Transverse colon (tissue), 4 donors: ENCODE results near the gene IL36G. TPM values are rescaled to one million over a fixed set of nuclear protein-coding genes. Genes with fewer than 3 reads are reported as not detected.

ENCODE experiments used
- DNase-seq: peaks from one replicate; pipeline ENCODE4 v3.0.0-alpha.2; 2019
- H3K27ac ChIP-seq, 4 donors: fragments of 200-600 bp; sonication (generic); 2 replicates each; pipeline ENCODE4 v1.5.1; 2016 to 2018; ENCODE audit warnings: inconsistent platforms in 4 of 4
- H3K27me3 ChIP-seq: fragments of 200-600 bp; sonication (generic); 2 replicates; pipeline ENCODE4 v1.5.1; 2017; ENCODE audit warnings: inconsistent platforms
- H3K36me3 ChIP-seq, 4 donors: fragments of 200-600 bp; sonication (generic); 2 replicates each; pipeline ENCODE4 v1.5.1; 2017 to 2019; ENCODE audit warnings: inconsistent platforms in 4 of 4
- H3K4me1 ChIP-seq, 4 donors: fragments of 200-600 bp; sonication (generic); 2 replicates each; pipeline ENCODE4 v1.5.1; 2017 to 2020; ENCODE audit warnings: inconsistent platforms in 4 of 4
- H3K4me3 ChIP-seq, 4 donors: fragments of 200-600 bp; sonication (generic); 1 replicate in 1 of 4; 2 replicates in 3 of 4; pipeline versions ENCODE4 v1.5.1 to v1.6.1; 2017 to 2019; ENCODE audit warnings: inconsistent platforms in 4 of 4
- H3K9me3 ChIP-seq, 2 donors: fragments of 200-600 bp; sonication (generic); 2 replicates each; pipeline ENCODE4 v1.5.1; 2017 to 2019; ENCODE audit warnings: inconsistent platforms in 2 of 2
- CTCF ChIP-seq, 5 experiments: fragments of 200-600 bp in 3 of 5; fragments of 450-650 bp in 2 of 5; sonication (generic) in 3 of 5; IDR thresholded peaks; 1 replicate in 2 of 5; 2 replicates in 3 of 5; pipeline ENCODE4 v1.5.1; 2016 to 2017; ENCODE audit warnings: antibody characterized with exemption in 5 of 5, inconsistent platforms in 3 of 5, mild to moderate bottlenecking in 2 of 5, moderate library complexity in 1 of 5
- EP300 ChIP-seq: sonication (generic); formaldehyde crosslinking; IDR thresholded peaks from one replicate; pipeline ENCODE4 v1.6.1; 2017; ENCODE audit warnings: antibody characterized with exemption, low read depth
- POLR2A ChIP-seq: fragments of 450-650 bp; IDR thresholded peaks from one replicate; pipeline ENCODE4 v1.6.1; 2016; ENCODE audit warnings: antibody characterized with exemption, mild to moderate bottlenecking, moderate library complexity
- POLR2AphosphoS5 ChIP-seq, 3 donors: sonication (generic); formaldehyde crosslinking; IDR thresholded peaks; one replicate each; pipeline ENCODE4 v1.6.1; 2016; ENCODE audit warnings: antibody characterized with exemption in 3 of 3
- WGBS, 2 donors: methylation state at CpG; one replicate each; pipeline ENCODE4 v1.1.5; 2018; ENCODE audit warnings: low coverage in 1 of 2; 5-methylcytosine and 5-hydroxymethylcytosine counted together
- in situ Hi-C, 4 donors: fragments of 200-750 bp; cut with MboI; loops; one replicate each; pipeline versions ENCODE4 v1.15.0 to v1.15.1; 2017; ENCODE audit warnings: low sequenced_read_pairs in 3 of 4, low pct_ligation_motif_present in 1 of 4, low pct_unique_long_range_greater_than_20kb in 1 of 4
- intact Hi-C: fragments of 100-400 bp; cut with DNase I; formaldehyde crosslinking; loops from one replicate; pipeline ENCODE4 v1.15.1; 2023; ENCODE audit warnings: low total_unique reads
- total RNA-seq, 4 donors: library from RNA; depleted of rRNA; stranded (reverse); fragments of >200 nt; gene quantifications; one replicate each; pipeline ENCODE4 v1.1.0, GENCODE V29; 2016

IL36G gene
- total RNA-seq, 4 donors from 2014 or later = 2.8 TPM; not detected in 3

- no peak for TF ChIP-seq CTCF (IDR thresholded peaks at IDR 0.05)
- no peak for TF ChIP-seq POLR2AphosphoS5 (IDR thresholded peaks at IDR 0.05)
- no peak for TF ChIP-seq EP300
- TF ChIP-seq POLR2A = no peak
- 66 to 75% methylated on average over 4 to 8 of the region's 8 CpGs for WGBS, 2 donors
- intact Hi-C loops (no loop called here), in situ Hi-C loops (no loop called here)
- H3K4me3 ChIP-seq = no peak overlapping the region
- no peaks in the 10 kb centered on the region for H3K9me3 ChIP-seq
- H3K27ac ChIP-seq = no peak overlapping the region
- peaks cover 4% of the 10 kb centered on the region for H3K27me3 ChIP-seq
- no peaks in the 10 kb centered on the region for H3K4me1 ChIP-seq
- no peaks in the 10 kb centered on the region for H3K36me3 ChIP-seq
- DNase-seq = no peak
Observed at GRCh38 chr2:113012436-113013335, 34.9 kb downstream of the IL36G start.

- H3K36me3 ChIP-seq = no peaks in the 10 kb centered on the region
- no peaks in the 10 kb centered on the region for H3K4me1 ChIP-seq
- no peak for DNase-seq
- peaks cover 4% of the 10 kb centered on the region for H3K27me3 ChIP-seq
- 70 to 81% methylated on average over 1 to 3 of the region's 3 CpGs for WGBS, 2 donors
- no peak for TF ChIP-seq POLR2A
- H3K27ac ChIP-seq = no peak overlapping the region
- H3K9me3 ChIP-seq = no peaks in the 10 kb centered on the region
- no peak overlapping the region for H3K4me3 ChIP-seq
- intact Hi-C loops = no loop called here
- in situ Hi-C loops = no loop called here
Observed at GRCh38 chr2:113013336-113013661, 35.5 kb downstream of the IL36G start.

- in situ Hi-C loops = no loop called here
- WGBS, 2 donors = 83 to 100% methylated on average over 2 of the region's 2 CpGs
- TF ChIP-seq POLR2A = no peak
- TF ChIP-seq EP300 = no peak
- no peak for TF ChIP-seq POLR2AphosphoS5 (IDR thresholded peaks at IDR 0.05)
- TF ChIP-seq CTCF (IDR thresholded peaks at IDR 0.05) = no peak
- no peak overlapping the region for H3K4me3 ChIP-seq
- intact Hi-C loops = no loop called here
- H3K4me1 ChIP-seq = no peaks in the 10 kb centered on the region
- DNase-seq = no peak
- H3K36me3 ChIP-seq = no peaks in the 10 kb centered on the region
- H3K27ac ChIP-seq = no peak overlapping the region
- peaks cover 4% of the 10 kb centered on the region for H3K27me3 ChIP-seq
- H3K9me3 ChIP-seq = no peaks in the 10 kb centered on the region
Observed at GRCh38 chr2:113014067-113014466, 36.3 kb downstream of the IL36G start.

GRCh38 chr2:113015042-113015441 lies 37.2 kb downstream of the IL36G start:
- Histone ChIP-seq H3K27ac (no peak overlapping the region), H3K36me3 (no peaks in the 10 kb centered on the region), H3K27me3 (peaks cover 4% of the 10 kb centered on the region), H3K4me1 (no peaks in the 10 kb centered on the region), H3K4me3 (no peak overlapping the region), H3K9me3 (no peaks in the 10 kb centered on the region)
- intact Hi-C loops = no loop called here
- no peak for TF ChIP-seq POLR2A
- no peak for TF ChIP-seq CTCF (IDR thresholded peaks at IDR 0.05)
- TF ChIP-seq POLR2AphosphoS5 (IDR thresholded peaks at IDR 0.05) = no peak
- no peak for TF ChIP-seq EP300
- DNase-seq = no peak
- 69 to 76% methylated on average over 1 of the region's 1 CpG for WGBS, 2 donors
- in situ Hi-C loops = no loop called here
